GM21360 (cell line): ENCODE measurements around the gene IDE.
"Not testable (repeated sequence)": the region's sequence is repeated elsewhere in the genome, so short reads cannot be mapped to it uniquely, and the experiment has no call there.

Experiments used
- ATAC-seq: cut with Tn5 transposase; IDR thresholded peaks from one replicate; pipeline ENCODE4 v1.9.1; 2021; ENCODE audit warnings: mild to moderate bottlenecking, moderate library complexity; ENCODE audit not compliant: unreplicated experiment

IDE gene

GRCh38 chr10:92493362-92493761 lies 80.5 kb downstream of the IDE start:
- no peak for ATAC-seq

DNA sequence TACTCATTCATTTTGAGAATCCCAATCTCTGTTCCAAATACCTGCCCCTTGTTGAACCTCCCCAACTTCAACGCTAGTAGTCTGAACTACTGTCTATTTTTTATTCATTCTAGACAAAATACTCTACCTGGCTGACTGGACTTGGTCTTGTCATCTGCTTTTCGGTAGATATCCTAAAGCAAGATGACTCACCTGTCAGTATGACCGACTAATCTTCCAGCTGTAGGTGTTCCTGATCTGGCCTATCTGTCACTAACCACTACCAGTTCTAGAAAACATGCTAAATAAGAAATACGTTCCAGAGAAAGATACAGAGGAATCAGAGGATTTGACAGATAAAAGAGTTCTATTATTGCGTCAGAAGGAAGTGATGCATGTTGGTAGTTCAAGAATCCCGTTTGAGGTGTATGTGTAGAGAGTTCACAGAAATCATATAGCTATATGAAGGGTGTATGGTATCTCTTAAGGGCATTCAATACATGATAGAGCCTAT lies 81.1 kb downstream of the IDE start:
- no peak for ATAC-seq

- ATAC-seq, result no peak
Measured at GRCh38 chr10:92490387-92490786, 83.5 kb downstream of the IDE start.

GRCh38 chr10:92486637-92487036 lies 87.3 kb downstream of the IDE start:
- ATAC-seq, result no peak

DNA sequence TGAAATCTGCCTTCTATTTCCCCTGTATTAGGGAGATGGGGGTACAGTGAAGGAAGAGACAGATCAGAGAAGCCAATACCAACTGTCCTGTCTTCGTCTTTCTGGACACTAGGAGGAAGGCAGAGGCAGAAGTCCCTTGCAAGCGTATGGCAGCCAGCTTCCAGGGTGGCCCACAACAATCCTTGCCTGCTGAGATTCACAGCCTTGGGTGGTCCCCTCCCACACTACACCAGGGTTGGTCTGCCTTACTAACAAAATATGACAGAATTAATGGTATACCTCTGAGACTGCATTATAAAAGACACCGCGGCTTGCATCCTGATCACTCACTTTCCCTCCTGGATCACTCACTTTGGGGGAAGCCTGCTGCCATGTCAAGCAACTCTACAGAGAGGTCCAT lies 90.4 kb downstream of the IDE start:
- no peak for ATAC-seq

DNA sequence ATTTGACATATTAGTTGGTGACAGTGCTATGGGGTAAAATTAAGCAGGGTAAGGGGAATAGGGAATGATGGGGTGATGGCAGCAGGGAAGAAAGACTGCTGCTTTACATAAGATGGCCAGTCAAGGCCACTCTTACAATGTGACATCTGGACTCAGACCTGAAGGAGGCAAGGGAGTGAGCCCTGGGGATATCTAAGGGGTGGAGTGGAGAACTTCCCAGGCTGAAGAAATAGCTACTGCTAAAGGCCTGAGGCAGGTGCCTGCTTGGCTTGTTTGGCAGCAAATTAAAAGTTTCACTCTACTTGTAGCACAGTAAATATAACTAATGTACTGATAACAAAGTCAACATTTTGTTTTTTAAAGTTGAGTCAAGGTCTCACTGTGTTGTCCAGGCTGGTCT lies 93.5 kb downstream of the IDE start:
- no peak for ATAC-seq

DNA sequence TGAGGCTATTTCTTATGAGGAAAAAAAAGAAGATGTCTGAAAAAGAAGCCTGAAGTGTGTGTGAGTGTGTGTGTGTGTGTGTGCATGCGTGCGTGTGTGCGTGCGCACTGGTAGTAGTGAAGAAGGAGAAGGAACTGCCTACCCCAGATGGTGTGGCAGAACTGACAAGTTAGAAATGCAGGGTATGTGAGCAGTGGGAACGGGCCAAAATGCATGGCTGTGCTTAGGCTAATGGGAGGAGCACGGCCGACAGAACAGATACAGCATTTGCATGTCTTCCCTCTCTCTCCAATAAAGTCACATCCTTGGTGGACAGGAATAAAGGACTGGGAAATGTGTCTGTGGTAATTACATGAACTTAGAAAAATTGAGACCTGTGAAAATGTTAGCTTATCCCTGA lies 94.3 kb downstream of the IDE start:
- no peak for ATAC-seq

- ATAC-seq, result no peak
Measured at GRCh38 chr10:92478536-92478935, 95.4 kb downstream of the IDE start.

GRCh38 chr10:92475357-92475868 lies 98.5 kb downstream of the IDE start:
- ATAC-seq, result no peak

DNA sequence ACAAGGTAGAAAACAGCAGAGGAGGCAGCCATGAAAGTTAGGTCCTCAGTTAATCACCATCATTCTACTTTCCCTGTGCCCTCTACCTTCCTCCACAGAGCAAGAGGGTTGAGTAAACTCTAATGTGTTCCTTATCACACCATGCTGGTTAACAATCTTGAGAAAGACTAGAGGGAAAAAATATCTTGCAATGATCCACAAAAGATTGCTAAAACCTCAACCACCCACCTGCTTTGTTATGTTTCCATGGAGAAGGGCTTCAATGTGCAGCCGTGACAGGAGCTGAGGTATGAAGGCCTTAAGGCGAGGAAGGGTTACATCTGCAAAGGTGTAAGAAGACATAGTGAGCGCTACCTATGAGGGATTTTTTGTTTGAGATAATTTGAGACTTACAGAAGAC lies 103.9 kb downstream of the IDE start:
- ATAC-seq, result no peak

GRCh38 chr10:92464364-92464763 lies 109.5 kb downstream of the IDE start:
- no peak for ATAC-seq

- no peak for ATAC-seq
Measured at GRCh38 chr10:92463582-92463981, 110.3 kb downstream of the IDE start.

- not testable (repeated sequence) for ATAC-seq
Measured at GRCh38 chr10:92454955-92455354, 118.9 kb downstream of the IDE start.

DNA sequence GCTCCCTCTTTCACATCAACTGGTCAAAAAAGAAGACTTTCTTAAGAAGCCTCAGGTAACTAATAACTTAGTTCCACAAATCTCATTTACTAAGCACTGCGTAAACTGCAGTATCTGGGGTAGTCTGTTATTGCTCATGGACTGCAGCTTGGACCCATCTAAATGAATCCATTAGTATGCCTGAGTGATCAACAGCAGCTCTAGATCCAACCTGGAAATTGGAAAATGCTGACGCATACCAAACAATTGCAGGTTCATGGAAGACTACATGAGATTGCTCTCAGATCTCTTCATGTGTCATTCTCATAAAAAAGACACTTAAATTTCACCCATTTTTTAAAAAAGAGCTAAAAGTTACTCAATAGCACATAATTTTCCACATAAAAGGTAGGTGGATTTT lies 121.6 kb downstream of the IDE start:
- no peak for ATAC-seq

GRCh38 chr10:92451431-92451830 lies 122.5 kb downstream of the IDE start:
- no peak for ATAC-seq

- no peak for ATAC-seq
Measured at GRCh38 chr10:92450896-92451295, 123.0 kb downstream of the IDE start.

DNA sequence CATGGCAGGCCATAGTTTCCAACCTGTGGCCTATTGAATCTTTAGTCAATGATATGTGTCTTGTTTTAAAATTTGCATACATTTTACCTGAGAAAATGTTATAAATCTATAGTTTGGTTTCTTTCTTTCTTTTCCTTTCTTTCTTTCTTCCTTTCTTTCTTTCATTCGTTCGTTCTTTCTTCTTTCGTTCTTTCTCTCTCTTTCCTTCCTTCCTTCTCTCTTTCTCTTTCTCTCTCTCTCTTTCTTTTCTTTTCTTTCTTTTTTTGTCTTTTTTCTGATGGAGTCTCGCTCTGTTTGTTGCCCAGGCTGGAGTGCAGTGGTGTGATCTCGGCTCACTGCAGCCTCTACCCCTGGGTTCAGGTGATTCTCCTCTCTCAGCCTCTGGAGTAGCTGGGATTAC lies 133.3 kb downstream of the IDE start:
- ATAC-seq, result no peak

GRCh38 chr10:92438220-92438619 lies 135.7 kb downstream of the IDE start:
- ATAC-seq, result no peak

GRCh38 chr10:92436611-92437010 lies 137.3 kb downstream of the IDE start:
- no peak for ATAC-seq

DNA sequence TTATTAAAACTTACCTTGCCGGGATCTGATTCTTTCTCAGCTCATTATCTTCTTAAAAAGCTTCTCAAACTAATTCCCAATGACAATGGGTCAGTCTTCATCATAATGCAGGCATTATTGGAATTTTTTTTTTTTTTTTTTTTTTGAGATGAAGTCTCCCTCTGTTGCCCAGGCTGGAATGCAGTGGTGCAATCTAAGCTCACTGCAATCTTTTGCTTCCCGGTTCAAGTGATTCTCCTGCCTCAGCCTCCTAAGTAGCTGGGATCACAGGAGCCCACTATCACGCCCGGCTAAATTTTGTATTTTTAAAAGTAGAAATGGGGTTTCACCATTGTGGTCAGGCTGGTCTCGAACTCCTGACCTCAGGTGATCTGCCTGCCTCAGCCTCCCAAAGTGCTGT lies 137.8 kb downstream of the IDE start:
- not testable (repeated sequence) for ATAC-seq

- no peak for ATAC-seq
Measured at GRCh38 chr10:92434385-92434784, 139.5 kb downstream of the IDE start.

- ATAC-seq, result no peak
Measured at GRCh38 chr10:92432596-92432995, 141.3 kb downstream of the IDE start.

- no peak for ATAC-seq
Measured at GRCh38 chr10:92430103-92430502, 143.8 kb downstream of the IDE start.

DNA sequence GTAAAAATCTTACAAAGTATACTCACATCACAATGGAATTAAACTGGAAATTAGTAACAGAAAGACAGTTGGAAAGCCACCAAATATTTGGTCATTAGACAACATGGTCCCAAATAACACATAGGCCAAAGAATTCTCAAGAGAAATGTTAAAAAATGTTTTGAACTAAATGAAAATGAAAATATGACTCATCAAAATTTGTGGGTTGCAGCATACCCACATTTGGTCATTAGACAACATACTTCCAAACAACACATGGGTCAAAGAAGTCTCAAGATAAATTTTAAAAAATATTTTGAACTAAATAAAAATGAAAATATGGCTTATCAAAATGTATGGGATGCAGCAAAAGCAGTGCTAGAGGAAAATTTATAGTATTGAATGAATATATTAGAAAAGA lies 152.3 kb downstream of the IDE start:
- ATAC-seq, result no peak
